CD4-positive, alpha-beta T cell (primary cell): Measurements from ENCODE around the gene CHST14. TPM values are rescaled to one million over a fixed set of nuclear protein-coding genes. Genes with fewer than 3 reads are reported as not detected.
A peak's percentile ranks its signal among the peaks of the same experiment; 100 is the strongest.

Source experiments
- ATAC-seq: fragments of 200-7000 bp; cut with Tn5 transposase; one replicate; pipeline ENCODE4 v1.10.0; 2022; ENCODE audit warnings: mild to moderate bottlenecking; ENCODE audit not compliant: poor library complexity
- CTCF ChIA-PET: fragments of 350-600 bp; sonication (Branson Sonifier 250); formaldehyde crosslinking; loops from one replicate; lab custom pipeline; 2021; ENCODE audit warnings: antibody characterized with exemption, inconsistent platforms; lab: Charles Lee
- POLR2A ChIA-PET: fragments of 350-600 bp; sonication (Branson Sonifier 250); formaldehyde crosslinking; loops from one replicate; lab custom pipeline; 2021; ENCODE audit warnings: antibody characterized with exemption, inconsistent platforms; lab: Charles Lee
- DNase-seq, 14 experiments: peaks; one replicate each; pipeline ENCODE4 v3.0.0-alpha.2; 2013 to 2020; ENCODE audit warnings: mixed read lengths in 2 of 14
- H3K27ac ChIP-seq, 2 donors: one replicate each; pipeline versions ENCODE4 v1.5.1 to v1.7.0; 2013; ENCODE audit warnings: low read length in 2 of 2, low read depth in 1 of 2, mild to moderate bottlenecking in 1 of 2
- H3K27me3 ChIP-seq, 2 experiments: 1 replicate in 1 of 2; 2 replicates in 1 of 2; pipeline versions ENCODE4 v1.6.1 to v1.7.0; 2013; ENCODE audit warnings: low read length in 2 of 2, control low read depth in 1 of 2, mild to moderate bottlenecking in 1 of 2, moderate library complexity in 1 of 2; ENCODE audit not compliant: insufficient read depth in 2 of 2, control insufficient read depth in 1 of 2
- H3K36me3 ChIP-seq: one replicate; pipeline ENCODE4 v1.6.1; 2013; ENCODE audit warnings: low read length, control low read depth; ENCODE audit not compliant: insufficient read depth
- H3K4me1 ChIP-seq: one replicate; pipeline ENCODE4 v1.6.1; 2013; ENCODE audit warnings: low read length, control low read depth; ENCODE audit not compliant: insufficient read depth
- H3K4me3 ChIP-seq: one replicate; pipeline ENCODE4 v1.5.1; 2013; ENCODE audit warnings: mild to moderate bottlenecking, low read length, moderate library complexity
- H3K9me3 ChIP-seq, 2 experiments: 1 replicate in 1 of 2; 2 replicates in 1 of 2; pipeline versions ENCODE4 v1.6.1 to v1.7.0; 2013; ENCODE audit warnings: low read length in 2 of 2, mild to moderate bottlenecking in 2 of 2, control low read depth in 1 of 2, moderate library complexity in 1 of 2; ENCODE audit not compliant: control insufficient read depth in 1 of 2, insufficient read depth in 1 of 2
- H3K27ac Mint-ChIP-seq: one replicate; pipeline ENCODE4 v1.8.0; 2020; ENCODE audit warnings: mixed read lengths
- H3K27me3 Mint-ChIP-seq: one replicate; pipeline ENCODE4 v1.8.0; 2021; ENCODE audit warnings: mixed read lengths
- H3K36me3 Mint-ChIP-seq: one replicate; pipeline ENCODE4 v1.8.0; 2021; ENCODE audit warnings: low read depth, mixed read lengths
- H3K4me1 Mint-ChIP-seq: one replicate; pipeline ENCODE4 v1.8.0; 2021; ENCODE audit warnings: low read depth, mixed read lengths
- H3K4me3 Mint-ChIP-seq: one replicate; pipeline ENCODE4 v1.8.0; 2020; ENCODE audit warnings: mild to moderate bottlenecking, mixed read lengths
- H3K9me3 Mint-ChIP-seq: one replicate; pipeline ENCODE4 v1.8.0; 2020; ENCODE audit warnings: mixed read lengths
- intact Hi-C, 2 experiments: fragments of 100-400 bp; cut with DNase I in 1 of 2; cut with micrococcal nuclease in 1 of 2; formaldehyde crosslinking; loops; one replicate each; pipeline versions ENCODE4 v1.15.1 to v1.9.0; 2023 to 2025; cut with DNase I, micrococcal nuclease
- total RNA-seq, 174 experiments: library from RNA in 2 of 174; stranded (reverse) in 2 of 174; gene quantifications; one replicate each; pipeline ENCODE4 v1.2.3 and lab custom pipeline; 2021 to 2026
- TF ChIP-seq, protein P1 (sequence below): fragments of 200-600 bp; IDR thresholded peaks from one replicate; pipeline ENCODE4 v1.8.0; 2022; ENCODE audit warnings: antibody characterized with exemption, mild to moderate bottlenecking

CHST14 gene
- total RNA-seq, 2 experiments from 2014 or later = 4.6 to 5.1 TPM

GRCh38 chr15:40508216-40508615 is 37.4 kb downstream of the CHST14 start:
- Histone ChIP-seq H3K9me3 (peaks cover 0 to 6% of the 10 kb centered on the region in 2 experiments), H3K4me3 (no peak overlapping the region), H3K27me3 (peaks cover 30 to 60% of the 10 kb centered on the region in 2 experiments), H3K4me1 (peaks cover 21% of the 10 kb centered on the region), H3K36me3 (no peaks in the 10 kb centered on the region), H3K27ac (no peak overlapping the region)
- ChIA-PET CTCF (interaction anchor here (1.1 kb wide), 1 partner anchor 68 kb away, joined by 4 read pairs; the partner anchor contains the start of gene BAHD1), POLR2A (no interaction called here)
- TF ChIP-seq, protein P1, sequence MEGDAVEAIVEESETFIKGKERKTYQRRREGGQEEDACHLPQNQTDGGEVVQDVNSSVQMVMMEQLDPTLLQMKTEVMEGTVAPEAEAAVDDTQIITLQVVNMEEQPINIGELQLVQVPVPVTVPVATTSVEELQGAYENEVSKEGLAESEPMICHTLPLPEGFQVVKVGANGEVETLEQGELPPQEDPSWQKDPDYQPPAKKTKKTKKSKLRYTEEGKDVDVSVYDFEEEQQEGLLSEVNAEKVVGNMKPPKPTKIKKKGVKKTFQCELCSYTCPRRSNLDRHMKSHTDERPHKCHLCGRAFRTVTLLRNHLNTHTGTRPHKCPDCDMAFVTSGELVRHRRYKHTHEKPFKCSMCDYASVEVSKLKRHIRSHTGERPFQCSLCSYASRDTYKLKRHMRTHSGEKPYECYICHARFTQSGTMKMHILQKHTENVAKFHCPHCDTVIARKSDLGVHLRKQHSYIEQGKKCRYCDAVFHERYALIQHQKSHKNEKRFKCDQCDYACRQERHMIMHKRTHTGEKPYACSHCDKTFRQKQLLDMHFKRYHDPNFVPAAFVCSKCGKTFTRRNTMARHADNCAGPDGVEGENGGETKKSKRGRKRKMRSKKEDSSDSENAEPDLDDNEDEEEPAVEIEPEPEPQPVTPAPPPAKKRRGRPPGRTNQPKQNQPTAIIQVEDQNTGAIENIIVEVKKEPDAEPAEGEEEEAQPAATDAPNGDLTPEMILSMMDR = no peak
- DNase-seq = no peak
- Mint-ChIP-seq H3K27ac (no peak overlapping the region), H3K4me1 (peaks cover 31% of the 10 kb centered on the region), H3K27me3 (peaks cover 82% of the 10 kb centered on the region), H3K4me3 (no peak overlapping the region), H3K9me3 (no peaks in the 10 kb centered on the region), H3K36me3 (no peaks in the 10 kb centered on the region)
- intact Hi-C loops = no loop called here
- ATAC-seq = no peak

- H3K27ac Mint-ChIP-seq = no peak overlapping the region
- H3K4me3 ChIP-seq = no peak overlapping the region
- H3K9me3 ChIP-seq = peaks cover 0 to 6% of the 10 kb centered on the region in 2 experiments
- ChIA-PET POLR2A (no interaction called here), CTCF (no interaction called here)
- peaks cover 30 to 52% of the 10 kb centered on the region in 2 experiments for H3K27me3 ChIP-seq
- DNase-seq (no peak), ATAC-seq (no peak)
- peaks cover 84% of the 10 kb centered on the region for H3K27me3 Mint-ChIP-seq
- peaks cover 21% of the 10 kb centered on the region for H3K4me1 ChIP-seq
- H3K36me3 ChIP-seq = no peaks in the 10 kb centered on the region
- peaks cover 31% of the 10 kb centered on the region for H3K4me1 Mint-ChIP-seq
- intact Hi-C loops = no loop called here
- no peaks in the 10 kb centered on the region for H3K36me3 Mint-ChIP-seq
- TF ChIP-seq, protein P1 = no peak
- H3K9me3 Mint-ChIP-seq = no peaks in the 10 kb centered on the region
- no peak overlapping the region for H3K4me3 Mint-ChIP-seq
- no peak overlapping the region for H3K27ac ChIP-seq
Measured at GRCh38 chr15:40510201-40510600, 39.4 kb downstream of the CHST14 start.

GRCh38 chr15:40511093-40511471 is 40.3 kb downstream of the CHST14 start:
- Mint-ChIP-seq H3K4me1 (peaks cover 31% of the 10 kb centered on the region), H3K4me3 (peak overlapping the region; percentile 80)

More at GRCh38 chr15:40511093-40511471, 40.3 kb downstream of the CHST14 start:
- peak; percentile 62 for ATAC-seq
- Mint-ChIP-seq H3K9me3 (no peaks in the 10 kb centered on the region), H3K36me3 (no peaks in the 10 kb centered on the region), H3K27ac (no peak overlapping the region), H3K27me3 (peaks cover 80% of the 10 kb centered on the region)
- Histone ChIP-seq H3K27ac (no peak overlapping the region), H3K36me3 (no peaks in the 10 kb centered on the region), H3K4me3 (peak overlapping the region; percentile 41), H3K4me1 (peaks cover 21% of the 10 kb centered on the region), H3K9me3 (peaks cover 0 to 6% of the 10 kb centered on the region in 2 experiments), H3K27me3 (peaks cover 30 to 45% of the 10 kb centered on the region in 2 experiments)
- DNase-seq = peak in 5 of 14 experiments; percentile 2 to 51 (median 19)
- CTCF ChIA-PET = no interaction called here
- TF ChIP-seq, protein P1 = no peak
- intact Hi-C loops = no loop called here
- POLR2A ChIA-PET = no interaction called here
